Measurements from ENCODE around the gene LCK.
"Not testable (repeated sequence)": the region's sequence is repeated elsewhere in the genome, so short reads cannot be mapped to it uniquely, and the experiment has no call there.

Gene LCK

DNA sequence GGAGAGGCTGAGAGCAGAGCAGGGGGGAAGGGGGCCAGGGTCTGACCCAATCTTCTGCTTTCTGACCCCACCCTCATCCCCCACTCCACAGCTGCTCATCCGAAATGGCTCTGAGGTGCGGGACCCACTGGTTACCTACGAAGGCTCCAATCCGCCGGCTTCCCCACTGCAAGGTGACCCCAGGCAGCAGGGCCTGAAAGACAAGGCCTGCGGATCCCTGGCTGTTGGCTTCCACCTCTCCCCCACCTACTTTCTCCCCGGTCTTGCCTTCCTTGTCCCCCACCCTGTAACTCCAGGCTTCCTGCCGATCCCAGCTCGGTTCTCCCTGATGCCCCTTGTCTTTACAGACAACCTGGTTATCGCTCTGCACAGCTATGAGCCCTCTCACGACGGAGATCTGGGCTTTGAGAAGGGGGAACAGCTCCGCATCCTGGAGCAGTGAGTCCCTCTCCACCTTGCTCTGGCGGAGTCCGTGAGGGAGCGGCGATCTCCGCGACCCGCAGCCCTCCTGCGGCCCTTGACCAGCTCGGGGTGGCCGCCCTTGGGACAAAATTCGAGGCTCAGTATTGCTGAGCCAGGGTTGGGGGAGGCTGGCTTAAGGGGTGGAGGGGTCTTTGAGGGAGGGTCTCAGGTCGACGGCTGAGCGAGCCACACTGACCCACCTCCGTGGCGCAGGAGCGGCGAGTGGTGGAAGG, 23.7 kb downstream of the LCK start:
- no peak for DNase-seq (ENCODE audit: low spot score)

GRCh38 chr1:32275424-32275823, 24.4 kb downstream of the LCK start:
- DNase-seq (ENCODE audit: low spot score) = no peak

DNA sequence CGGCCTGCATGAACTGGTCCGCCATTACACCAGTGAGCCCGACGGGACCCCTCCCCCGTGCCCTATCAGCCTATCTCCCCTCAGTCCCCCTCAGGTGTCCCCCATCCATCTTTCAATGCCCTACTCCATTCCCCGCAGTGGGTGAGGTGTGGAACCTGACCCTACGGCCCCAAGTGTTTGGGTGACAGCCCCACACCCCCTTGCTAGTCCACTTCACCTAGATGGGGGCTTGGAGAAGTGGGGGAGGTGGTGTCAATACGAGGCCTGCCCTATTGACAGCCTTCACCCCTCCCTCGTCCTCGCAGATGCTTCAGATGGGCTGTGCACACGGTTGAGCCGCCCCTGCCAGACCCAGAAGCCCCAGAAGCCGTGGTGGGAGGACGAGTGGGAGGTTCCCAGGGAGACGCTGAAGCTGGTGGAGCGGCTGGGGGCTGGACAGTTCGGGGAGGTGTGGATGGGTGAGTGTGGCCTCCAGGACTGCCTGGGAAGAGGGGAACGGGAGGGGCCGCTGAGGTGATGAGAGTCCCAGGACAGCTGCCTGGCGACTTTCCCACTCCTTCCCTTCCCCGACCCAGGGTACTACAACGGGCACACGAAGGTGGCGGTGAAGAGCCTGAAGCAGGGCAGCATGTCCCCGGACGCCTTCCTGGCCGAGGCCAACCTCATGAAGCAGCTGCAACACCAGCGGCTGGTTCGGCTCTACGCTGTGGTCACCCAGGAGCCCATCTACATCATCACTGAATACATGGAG, 25.1 kb downstream of the LCK start:
- DNase-seq (ENCODE audit: low spot score) = no peak

- not testable (repeated sequence) for DNase-seq (ENCODE audit: low spot score)
Observed at GRCh38 chr1:32284777-32285176, 33.7 kb downstream of the LCK start.

DNA sequence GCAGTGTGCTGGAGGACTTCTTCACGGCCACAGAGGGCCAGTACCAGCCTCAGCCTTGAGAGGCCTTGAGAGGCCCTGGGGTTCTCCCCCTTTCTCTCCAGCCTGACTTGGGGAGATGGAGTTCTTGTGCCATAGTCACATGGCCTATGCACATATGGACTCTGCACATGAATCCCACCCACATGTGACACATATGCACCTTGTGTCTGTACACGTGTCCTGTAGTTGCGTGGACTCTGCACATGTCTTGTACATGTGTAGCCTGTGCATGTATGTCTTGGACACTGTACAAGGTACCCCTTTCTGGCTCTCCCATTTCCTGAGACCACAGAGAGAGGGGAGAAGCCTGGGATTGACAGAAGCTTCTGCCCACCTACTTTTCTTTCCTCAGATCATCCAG, 34.6 kb downstream of the LCK start:
- no peak for DNase-seq (ENCODE audit: low spot score)

- DNase-seq (ENCODE audit: low spot score) = no peak
Observed at GRCh38 chr1:32286763-32287162, 35.7 kb downstream of the LCK start.

DNA sequence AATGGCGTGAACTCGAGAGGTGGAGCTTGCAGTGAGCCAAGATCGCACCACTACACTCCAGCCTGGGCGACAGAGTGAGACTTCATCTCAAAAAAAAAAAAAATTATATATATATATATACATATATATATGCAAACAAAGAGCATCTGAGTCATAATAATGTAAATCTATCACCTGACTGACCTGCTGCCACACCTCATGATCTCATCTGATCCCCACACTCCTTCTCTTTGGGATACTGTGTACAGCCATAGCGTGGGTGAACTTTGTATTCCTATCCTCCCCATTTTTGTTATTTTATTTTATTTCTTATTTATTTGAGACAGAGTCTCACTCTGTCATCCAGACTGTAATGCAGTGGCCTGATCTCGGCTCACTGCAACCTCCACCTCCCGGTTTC, 38.2 kb downstream of the LCK start:
- peak; percentile 76 for DNase-seq (ENCODE audit: low spot score)

GRCh38 chr1:32291145-32291707, 40.2 kb downstream of the LCK start:
- peak; percentile 45 for DNase-seq (ENCODE audit: low spot score)

DNA sequence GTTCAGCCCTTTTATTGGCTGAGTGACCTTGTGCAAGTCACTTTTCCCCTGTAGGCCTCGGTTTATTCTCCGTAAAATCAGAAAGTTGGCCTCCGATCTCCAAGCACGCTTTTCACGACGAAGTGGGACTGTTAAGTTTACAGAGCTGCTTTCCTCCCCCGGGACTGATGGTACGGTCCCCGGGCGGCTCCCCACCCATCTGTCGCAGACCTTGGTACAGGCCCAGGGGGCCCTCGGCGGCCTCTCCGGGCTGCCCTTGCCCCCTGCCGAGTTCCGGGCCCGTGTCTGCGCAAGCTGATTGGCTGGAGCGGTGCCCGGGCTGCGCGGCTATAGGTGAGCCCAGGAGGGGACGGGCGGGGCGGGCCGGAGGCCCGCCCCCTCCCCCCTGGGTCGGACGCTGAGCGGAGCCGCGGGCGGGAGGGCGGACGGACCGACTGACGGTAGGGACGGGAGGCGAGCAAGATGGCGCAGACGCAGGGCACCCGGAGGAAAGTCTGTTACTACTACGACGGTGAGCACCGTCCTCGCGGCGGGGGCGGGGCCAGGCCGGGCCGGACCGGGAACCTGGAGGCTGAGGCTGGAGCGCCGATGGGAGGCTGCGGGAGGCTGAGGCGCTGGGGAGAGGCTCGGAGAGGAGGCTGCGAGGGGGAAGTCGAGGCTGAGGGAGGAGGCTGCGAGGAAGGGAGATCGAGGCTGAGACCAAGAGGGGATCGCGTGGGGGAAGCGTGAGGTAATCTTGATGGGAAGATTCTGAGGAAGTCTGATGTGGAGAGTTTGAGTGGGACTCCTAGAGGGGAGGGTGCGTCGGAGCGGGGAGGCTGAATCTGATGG, 40.9 kb downstream of the LCK start, which contains the start of gene HDAC1:
Gene HDAC1, plus strand, starts transcription at position 376 of the 831 bp plus-strand sequence. Its CDS starts 87 bp downstream, at position 463.
- peak; percentile 95 for DNase-seq (ENCODE audit: low spot score)

DNA sequence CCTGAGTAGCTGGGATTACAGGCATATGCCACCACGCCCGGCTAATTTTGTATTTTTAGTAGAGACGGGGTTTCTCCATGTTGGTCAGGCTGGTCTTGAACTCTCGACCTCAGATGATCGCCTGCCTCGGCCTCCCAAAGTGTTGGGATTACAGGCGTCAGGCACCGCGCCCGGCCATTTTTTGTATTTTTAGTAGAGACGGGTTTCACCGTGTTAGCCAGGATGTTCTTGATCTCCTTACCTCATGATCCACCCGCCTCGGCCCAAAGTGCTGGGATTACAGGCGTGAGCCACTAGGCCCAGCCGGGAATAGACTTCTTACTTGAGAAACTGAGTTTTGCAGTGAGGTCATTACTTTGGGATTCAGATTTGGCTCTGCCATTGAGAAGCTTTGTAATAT, 47.1 kb downstream of the LCK start:
- DNase-seq (ENCODE audit: low spot score) = not testable (repeated sequence)

GRCh38 chr1:32299327-32299726, 48.3 kb downstream of the LCK start:
- no peak for DNase-seq (ENCODE audit: low spot score)

DNA sequence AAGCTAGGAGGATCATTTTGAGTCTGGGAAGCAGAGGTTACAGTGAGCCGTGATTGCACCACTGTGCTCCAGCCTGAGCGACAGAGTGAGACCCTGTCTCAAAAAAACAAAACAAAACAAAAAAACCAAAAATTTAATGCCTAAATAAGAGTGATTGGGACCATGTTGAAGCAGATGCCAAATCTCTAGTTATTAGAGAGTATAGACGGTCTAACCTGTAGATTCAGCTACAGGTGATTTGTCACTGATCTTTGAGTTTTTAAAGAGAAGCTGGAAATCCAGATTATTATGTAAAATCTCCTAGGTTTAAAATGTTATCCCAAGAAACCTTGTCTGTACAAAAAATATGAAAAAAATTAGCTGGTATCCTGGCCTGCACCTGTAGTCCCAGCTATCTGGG, 52.3 kb downstream of the LCK start:
- no peak for DNase-seq (ENCODE audit: low spot score)

DNA sequence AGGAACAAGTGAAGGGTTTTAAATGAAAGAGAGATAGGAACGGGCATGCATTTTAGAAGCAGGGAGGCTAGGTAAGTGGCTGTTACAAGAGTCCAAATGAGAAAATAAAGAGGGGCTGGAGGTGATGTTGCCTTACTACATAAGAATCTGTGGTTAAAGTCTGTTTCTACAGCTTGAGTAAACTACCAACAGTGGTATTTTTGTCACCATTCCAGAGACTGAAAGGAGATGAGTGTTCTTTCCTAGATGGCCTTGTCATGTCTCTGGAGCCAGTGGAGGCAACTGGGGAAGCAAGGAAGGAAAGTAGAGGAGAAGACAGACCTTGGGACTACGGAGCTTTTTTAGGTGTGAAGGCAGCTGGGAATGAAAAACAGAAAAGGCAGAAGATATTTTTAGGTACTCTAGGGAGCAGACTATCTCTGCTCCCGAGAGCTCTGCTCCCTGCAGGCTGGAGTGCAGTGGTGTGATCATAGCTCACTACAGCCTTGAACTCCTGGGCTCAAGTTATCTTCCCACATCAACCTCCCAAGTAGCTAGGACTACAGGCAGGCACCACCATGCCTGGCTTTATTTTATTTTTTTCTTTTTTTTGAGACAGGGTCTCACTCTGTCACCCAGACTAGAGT, 53.0 kb downstream of the LCK start:
- no peak for DNase-seq (ENCODE audit: low spot score)

DNA sequence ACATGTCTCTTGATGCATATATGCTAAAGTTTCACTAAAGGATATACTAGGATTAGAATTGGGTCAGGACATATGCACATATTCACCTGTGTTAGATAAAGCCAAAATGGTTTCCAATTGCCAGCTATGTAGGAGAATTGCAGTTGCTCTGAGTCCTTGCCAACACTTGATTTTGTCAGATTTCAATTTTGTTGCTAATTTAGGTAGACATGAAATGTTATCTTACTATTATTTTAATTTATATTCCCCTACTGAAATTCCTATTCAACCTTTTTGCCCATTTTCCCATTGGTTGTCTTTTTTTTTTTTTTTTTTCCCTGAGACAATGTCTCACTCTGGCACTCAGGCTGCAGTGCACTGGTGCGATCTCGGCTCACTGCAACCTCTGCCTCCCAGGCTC, 54.2 kb downstream of the LCK start:
- no peak for DNase-seq (ENCODE audit: low spot score)

DNA sequence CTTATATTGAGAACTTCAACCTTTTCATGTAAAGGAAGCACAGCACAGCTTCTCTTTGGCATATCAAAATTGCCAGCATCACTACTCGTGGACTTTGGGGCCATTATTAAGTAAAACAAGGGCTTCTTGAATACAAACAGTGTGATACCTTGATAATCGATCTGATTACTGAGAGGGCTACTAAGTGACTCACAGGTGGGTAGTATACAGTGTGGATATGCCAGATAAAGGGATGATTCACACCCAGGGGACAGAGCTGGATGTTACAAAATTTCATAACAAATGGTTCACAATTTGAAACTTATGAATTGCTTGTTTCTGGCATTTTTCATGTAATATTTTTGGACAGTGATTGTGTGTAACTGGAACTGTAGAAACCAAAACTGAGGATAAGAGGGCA, 56.3 kb downstream of the LCK start:
- DNase-seq (ENCODE audit: low spot score) = no peak

DNA sequence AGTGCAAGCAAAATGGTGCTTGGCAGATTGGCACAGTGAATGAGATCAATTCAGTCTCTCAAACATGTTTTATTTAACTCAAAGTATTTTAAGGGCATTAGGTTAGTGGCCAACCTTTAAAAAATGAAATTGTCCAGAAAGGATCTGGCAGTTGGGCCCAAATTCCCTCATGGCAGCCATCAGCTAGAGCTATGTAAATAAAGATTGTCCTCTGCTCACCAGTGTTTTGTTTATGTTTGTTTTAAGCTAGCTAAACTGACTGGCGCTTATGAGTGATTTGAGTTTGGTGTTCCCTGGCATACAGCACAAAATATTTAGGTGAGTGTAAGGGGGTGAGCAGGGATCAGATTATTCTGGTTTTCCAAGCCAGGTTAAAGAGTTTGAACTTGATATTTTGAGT, 58.9 kb downstream of the LCK start:
- DNase-seq (ENCODE audit: low spot score) = no peak

DNA sequence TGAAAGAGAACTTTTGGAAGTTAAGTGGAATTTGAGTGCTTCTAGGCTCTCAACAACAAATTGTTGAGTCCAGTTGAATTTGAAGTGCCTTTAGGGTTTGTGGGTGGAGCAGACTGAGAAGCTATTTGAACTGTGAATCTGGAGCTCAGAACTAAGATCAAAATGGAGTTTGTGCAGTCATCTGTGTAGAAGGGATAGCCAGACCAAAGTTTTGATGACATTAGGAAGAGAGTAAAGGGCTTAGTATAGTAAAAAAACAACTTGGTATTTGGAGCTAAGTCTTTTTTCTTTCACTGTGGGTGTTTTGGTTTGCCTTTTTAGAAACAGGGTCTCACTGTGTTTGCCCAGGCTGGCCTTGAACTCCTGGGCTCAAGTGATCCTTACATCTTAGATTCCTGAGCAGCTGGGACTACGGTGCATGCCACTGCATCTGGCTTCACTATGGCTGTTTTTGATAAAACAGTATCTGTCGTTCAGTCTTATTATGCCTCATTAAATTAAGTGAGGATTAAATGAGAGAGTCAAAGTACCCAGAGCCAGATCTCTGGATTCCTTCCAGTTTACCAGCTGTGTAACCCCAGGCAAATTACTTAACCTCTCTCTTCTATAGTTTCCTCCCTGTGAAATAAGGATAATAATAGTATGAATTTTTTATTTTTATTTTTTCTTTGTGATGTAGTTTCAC, 60.8 kb downstream of the LCK start:
- no peak for DNase-seq (ENCODE audit: low spot score)

- DNase-seq (ENCODE audit: low spot score) = no peak
Observed at GRCh38 chr1:32316903-32317277, 65.8 kb downstream of the LCK start.

GRCh38 chr1:32318127-32318869, 67.2 kb downstream of the LCK start:
- DNase-seq (ENCODE audit: low spot score) = no peak

- peak; percentile 20 for DNase-seq (ENCODE audit: low spot score)
Observed at GRCh38 chr1:32321712-32322291, 70.7 kb downstream of the LCK start.

Measured in SW480 (cell line).